A549 treated with Mapracorat at 1 μM for 4 hours (cell line): ENCODE measurements around the gene FASN. TPM values are rescaled to one million over a fixed set of nuclear protein-coding genes. Genes with fewer than 3 reads are reported as not detected.

Experiments
- total RNA-seq: library from RNA; stranded (reverse); fragments of 200-300 nt; extraction: Qiagen RNA extraction; gene quantifications from 5 replicates; pipeline ENCODE4 v1.2.3, GENCODE V29; 2022

Gene FASN
- total RNA-seq: 106 to 149 TPM (median 139 TPM) in 5 replicates

DNA sequence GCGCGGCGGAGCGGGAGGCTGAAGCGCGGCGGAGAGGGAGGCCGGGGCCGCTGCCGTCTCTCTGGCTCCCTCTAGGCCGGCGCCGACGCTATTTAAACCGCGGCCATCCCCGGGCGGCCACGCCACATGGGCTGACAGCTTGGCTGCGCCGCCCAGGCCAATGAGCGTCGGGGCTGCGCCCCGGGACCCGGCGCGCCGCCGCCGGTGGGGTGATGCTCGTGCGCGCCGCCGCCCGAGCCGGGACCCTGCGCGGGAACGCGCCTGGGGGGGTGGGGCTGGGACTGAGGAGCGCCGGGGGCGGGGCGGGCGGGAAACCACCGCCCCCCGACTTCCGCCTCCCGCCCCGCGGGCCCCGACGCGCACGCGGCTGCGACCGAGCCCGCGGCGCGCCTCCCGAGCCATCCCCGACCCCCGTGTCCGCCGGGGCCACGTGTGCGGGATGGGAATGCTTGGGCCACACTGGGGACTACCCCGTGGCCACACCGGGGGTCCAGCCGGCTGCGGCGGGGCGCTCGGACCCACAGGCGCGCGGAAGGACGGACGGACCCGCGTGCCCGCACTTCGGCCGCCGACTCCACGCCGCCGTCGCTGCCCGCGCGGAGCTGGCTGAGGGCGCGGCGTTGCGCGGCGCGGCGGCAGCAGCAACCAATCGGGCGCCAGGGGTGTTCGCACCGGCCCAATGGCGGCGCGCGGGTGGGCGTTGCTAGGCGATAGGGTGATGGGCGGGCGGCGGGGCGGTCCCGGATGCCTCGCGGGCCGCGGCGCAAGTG is at the start of gene FASN:
TSS of gene FASN (minus strand) at position 68 of the 770 bp plus-strand sequence. CDS start 1,791 bp downstream, outside the sequence.

DNA sequence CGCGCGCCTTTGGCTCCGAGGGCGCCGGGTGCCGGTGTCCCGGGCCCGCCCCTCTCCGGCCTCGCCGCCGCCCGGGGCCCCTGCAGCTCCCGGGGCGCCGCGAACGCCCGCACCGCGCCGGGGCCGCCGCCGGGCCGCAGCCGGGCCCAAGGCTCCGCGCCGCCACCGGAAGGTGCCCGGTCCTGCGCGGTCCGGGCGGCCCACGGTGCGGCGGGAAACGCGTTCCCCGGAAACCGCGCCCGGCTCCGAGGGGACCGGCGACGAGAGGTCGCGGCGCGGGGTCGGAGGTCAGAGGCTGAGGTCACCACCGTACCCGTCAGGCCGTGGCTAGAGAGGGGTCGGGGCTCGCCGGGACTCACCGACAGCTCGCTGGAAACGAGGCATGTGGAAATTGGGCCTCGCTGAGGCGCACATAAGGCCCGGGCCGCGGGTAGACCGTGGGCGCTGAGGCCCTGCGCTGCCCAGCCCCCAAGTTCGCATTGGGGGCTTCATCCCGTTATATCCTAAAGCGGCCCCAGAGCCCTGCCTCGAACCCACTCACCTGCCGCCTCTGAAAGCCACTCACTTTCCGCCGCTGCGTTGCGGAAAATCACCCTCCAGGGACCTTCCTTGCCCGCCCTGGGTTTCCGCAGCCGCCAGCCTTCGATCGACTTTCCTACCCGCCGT is 32.3 kb downstream of the FASN start, which contains the start of gene DUS1L:
TSS of gene DUS1L (minus strand) at position 167 of the 666 bp plus-strand sequence. CDS start 745 bp downstream, outside the sequence.

DNA sequence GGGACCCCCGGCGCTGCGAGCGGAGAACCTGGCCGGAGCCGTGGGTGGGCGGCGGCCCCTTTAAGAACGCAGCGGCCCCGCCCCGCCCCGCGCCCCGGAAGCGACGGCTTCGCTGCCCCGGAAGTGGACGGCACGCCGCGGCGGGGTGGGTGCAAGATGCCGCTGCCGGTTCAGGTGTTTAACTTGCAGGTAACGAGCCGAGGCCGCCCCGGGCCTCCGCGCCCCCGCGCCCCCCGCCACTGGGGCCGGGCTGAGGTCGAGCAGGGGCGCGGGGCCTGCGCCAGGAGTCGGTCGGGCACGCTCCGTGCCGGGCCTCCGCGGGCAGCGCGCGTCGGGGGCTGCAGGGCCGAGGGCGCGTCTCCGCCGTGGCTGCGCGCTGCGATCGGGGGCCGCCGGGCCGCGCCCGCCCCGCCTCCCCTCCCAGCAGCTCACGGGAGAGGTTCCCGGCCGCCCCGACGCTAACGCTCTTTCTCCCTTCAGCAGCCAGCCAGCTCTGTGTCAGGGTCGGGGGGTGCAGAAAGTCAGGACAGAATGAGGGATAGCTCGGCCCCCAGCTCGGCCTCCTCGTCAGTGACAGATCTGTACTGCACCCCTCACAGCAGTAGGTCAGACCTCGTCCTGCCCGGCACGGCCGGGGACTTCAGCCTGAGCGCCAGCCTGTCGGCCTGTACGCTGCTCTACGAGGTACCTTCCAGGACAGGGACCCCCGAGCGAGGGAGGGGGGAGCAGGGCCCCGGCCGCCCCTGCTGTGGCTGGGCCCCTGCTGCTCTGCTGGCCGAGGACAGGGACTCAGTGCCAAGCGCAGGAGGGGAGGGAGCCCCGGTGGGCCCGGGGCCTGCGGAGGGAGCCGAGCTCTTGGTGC is 46.0 kb downstream of the FASN start, which contains the start of the genes GPS1 and RFNG:
TSS of gene GPS1 (plus strand) at position 123 of the 862 bp plus-strand sequence. CDS start at position 157, 34 bp downstream.
TSS of gene RFNG (minus strand) at position 36 of the 862 bp plus-strand sequence. CDS start 45 bp downstream, outside the sequence.

DNA sequence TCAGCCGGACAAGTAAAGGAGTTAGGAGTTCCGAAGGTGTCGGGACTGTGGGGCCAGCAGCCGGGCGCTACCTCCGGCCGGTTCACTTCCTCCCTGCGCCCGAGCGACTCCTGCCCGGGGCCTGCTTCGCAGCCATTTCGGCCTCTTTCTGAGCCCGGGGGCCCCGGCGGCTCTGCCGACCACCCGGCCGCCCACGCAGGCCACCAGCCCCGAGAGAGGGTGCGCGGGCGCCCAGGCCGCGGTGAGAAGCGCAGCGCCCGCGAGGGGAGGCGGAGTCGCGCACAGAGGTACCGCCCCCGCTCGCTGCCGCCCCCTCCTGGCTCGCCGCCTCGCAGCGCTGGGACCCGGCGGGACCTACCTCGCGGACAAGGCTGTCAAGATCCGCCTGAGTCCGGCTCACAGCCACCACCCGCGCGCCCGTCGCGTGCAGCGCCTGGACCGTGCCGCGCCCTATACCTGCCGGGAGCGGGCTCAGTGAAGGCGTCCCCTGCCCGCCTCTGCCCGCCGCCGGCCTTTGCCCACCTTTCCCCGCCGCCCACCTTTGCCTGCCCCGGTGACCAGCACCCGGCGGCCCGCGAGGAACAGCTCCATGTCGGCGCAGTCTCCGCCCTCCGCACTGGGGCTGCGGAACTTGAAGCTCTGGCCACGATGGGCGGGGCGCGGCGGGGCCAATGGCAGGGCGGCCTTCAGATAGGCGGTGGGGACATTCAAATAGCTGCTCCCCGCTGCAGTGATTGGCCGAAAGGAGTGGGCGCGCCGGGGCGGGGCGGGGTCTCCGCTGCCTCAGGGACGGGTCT is 60.7 kb downstream of the FASN start, which contains the start of gene DCXR:
TSS of gene DCXR (minus strand) at position 606 of the 797 bp plus-strand sequence. CDS start at position 591, 15 bp downstream.

DNA sequence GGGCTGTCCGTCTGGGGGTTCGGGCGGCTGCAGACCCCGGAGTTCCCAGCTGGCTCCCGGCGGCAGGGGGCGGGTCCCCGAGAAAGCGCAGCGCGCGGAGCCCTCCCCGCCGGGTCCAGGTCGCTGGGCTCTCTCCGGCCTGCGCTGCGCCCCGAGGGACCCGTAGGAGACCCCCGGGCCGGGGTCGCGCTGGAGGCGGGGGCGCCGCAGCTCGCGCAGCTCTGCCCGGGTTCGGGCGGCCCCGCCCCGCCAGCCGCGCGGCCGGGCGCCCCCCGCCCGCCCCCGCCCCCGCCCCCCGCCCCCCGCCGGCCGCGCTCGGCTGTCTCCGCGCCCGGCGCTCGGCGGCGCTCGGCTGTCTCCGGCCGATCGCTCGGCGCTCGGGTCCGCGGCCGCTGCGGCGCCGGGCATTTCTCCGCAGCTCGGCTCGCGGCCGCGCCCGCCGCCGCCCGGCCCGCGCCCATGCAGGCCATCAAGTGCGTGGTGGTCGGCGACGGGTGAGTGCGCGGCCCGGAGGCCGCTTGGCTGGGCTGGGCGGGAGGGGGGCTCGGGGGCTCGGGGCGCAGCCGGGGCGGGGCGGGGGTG is 66.6 kb downstream of the FASN start, which contains the start of gene RAC3:
TSS of gene RAC3 (plus strand) at position 376 of the 582 bp plus-strand sequence. CDS start at position 460, 84 bp downstream.

Other genes with a start within 250 kb of the FASN start
- 677 to 794 TPM (median 701 TPM) in 5 replicates for gene P4HB, start 237.7 kb downstream of the FASN start, total RNA-seq
- gene ARHGDIA, start 226.9 kb downstream of the FASN start, total RNA-seq: 597 to 713 TPM (median 619 TPM) in 5 replicates
- gene ALYREF, start 206.7 kb downstream of the FASN start, total RNA-seq: 183 to 253 TPM (median 234 TPM) in 5 replicates
- gene ANAPC11, start 206.5 kb downstream of the FASN start, total RNA-seq: 185 to 289 TPM (median 284 TPM) in 5 replicates
- 0.39 to 0.65 TPM (median 0.55 TPM) in 5 replicates for gene NPB, start 196.0 kb downstream of the FASN start, total RNA-seq
- 13.8 to 19.1 TPM (median 17.3 TPM) in 5 replicates for gene PCYT2, start 186.8 kb downstream of the FASN start, total RNA-seq
- gene SIRT7, start 180.1 kb downstream of the FASN start, total RNA-seq: 33.0 to 54.0 TPM (median 44.8 TPM) in 5 replicates
- gene MAFG, start 170.5 kb downstream of the FASN start, total RNA-seq: 22.3 to 38.0 TPM (median 34.7 TPM) in 5 replicates
- 60.5 to 89.4 TPM (median 84.7 TPM) in 5 replicates for gene PYCR1, start 160.9 kb downstream of the FASN start, total RNA-seq
- gene MYADML2, start 151.0 kb downstream of the FASN start, total RNA-seq: not detected in 5 replicates
- gene NOTUM, start 137.0 kb downstream of the FASN start, total RNA-seq: 0.31 to 0.53 TPM (median 0.39 TPM) in 5 replicates
- gene ASPSCR1, start 120.6 kb downstream of the FASN start, total RNA-seq: 20.1 to 31.0 TPM (median 25.7 TPM) in 5 replicates
- gene CENPX, start 75.4 kb downstream of the FASN start, total RNA-seq: 143 to 203 TPM (median 188 TPM) in 5 replicates
- 8.3 to 17.5 TPM (median 13.6 TPM) in 5 replicates for gene LRRC45, start 74.9 kb downstream of the FASN start, total RNA-seq
- 27.4 to 40.9 TPM (median 39.9 TPM) in 5 replicates for gene RAC3, start 66.6 kb downstream of the FASN start, total RNA-seq
- 69.5 to 106 TPM (median 103 TPM) in 5 replicates for gene DCXR, start 60.5 kb downstream of the FASN start, total RNA-seq
- gene RFNG, start 46.4 kb downstream of the FASN start, total RNA-seq: 16.0 to 26.0 TPM (median 24.2 TPM) in 5 replicates
- gene GPS1, start 46.3 kb downstream of the FASN start, total RNA-seq: 108 to 149 TPM (median 136 TPM) in 5 replicates
- 84.5 to 154 TPM (median 134 TPM) in 5 replicates for gene DUS1L, start 32.4 kb downstream of the FASN start, total RNA-seq
- gene CCDC57, start 114.6 kb upstream of the FASN start, total RNA-seq: 22.1 to 34.3 TPM (median 30.0 TPM) in 5 replicates
- gene SLC16A3, start 130.8 kb upstream of the FASN start, total RNA-seq: 114 to 157 TPM (median 151 TPM) in 5 replicates
- 191 to 231 TPM (median 228 TPM) in 5 replicates for gene CSNK1D, start 175.5 kb upstream of the FASN start, total RNA-seq
- 0.07 to 0.12 TPM in 2 of 5 replicates, not detected in the others for gene CD7, start 219.4 kb upstream of the FASN start, total RNA-seq
- 1.3 to 2.5 TPM (median 2.0 TPM) in 5 replicates for gene SECTM1, start 235.5 kb upstream of the FASN start, total RNA-seq